CD4-positive, alpha-beta T cell (primary cell): ENCODE measurements around the gene TMEM117. TPM values are rescaled to one million over a fixed set of nuclear protein-coding genes. Genes with fewer than 3 reads are reported as not detected.

ENCODE experiments used
- ATAC-seq: fragments of 200-7000 bp; cut with Tn5 transposase; one replicate; pipeline ENCODE4 v1.10.0; 2022; ENCODE audit warnings: mild to moderate bottlenecking; ENCODE audit not compliant: poor library complexity
- CTCF ChIA-PET: fragments of 350-600 bp; sonication (Branson Sonifier 250); formaldehyde crosslinking; loops from one replicate; lab custom pipeline; 2021; ENCODE audit warnings: antibody characterized with exemption, inconsistent platforms; lab: Charles Lee
- POLR2A ChIA-PET: fragments of 350-600 bp; sonication (Branson Sonifier 250); formaldehyde crosslinking; loops from one replicate; lab custom pipeline; 2021; ENCODE audit warnings: antibody characterized with exemption, inconsistent platforms; lab: Charles Lee
- DNase-seq, 14 experiments: peaks; one replicate each; pipeline ENCODE4 v3.0.0-alpha.2; 2013 to 2020; ENCODE audit warnings: mixed read lengths in 2 of 14
- H3K27ac ChIP-seq, 2 donors: one replicate each; pipeline versions ENCODE4 v1.5.1 to v1.7.0; 2013; ENCODE audit warnings: low read length in 2 of 2, low read depth in 1 of 2, mild to moderate bottlenecking in 1 of 2
- H3K27me3 ChIP-seq, 2 experiments: 1 replicate in 1 of 2; 2 replicates in 1 of 2; pipeline versions ENCODE4 v1.6.1 to v1.7.0; 2013; ENCODE audit warnings: low read length in 2 of 2, control low read depth in 1 of 2, mild to moderate bottlenecking in 1 of 2, moderate library complexity in 1 of 2; ENCODE audit not compliant: insufficient read depth in 2 of 2, control insufficient read depth in 1 of 2
- H3K36me3 ChIP-seq: one replicate; pipeline ENCODE4 v1.6.1; 2013; ENCODE audit warnings: low read length, control low read depth; ENCODE audit not compliant: insufficient read depth
- H3K4me1 ChIP-seq: one replicate; pipeline ENCODE4 v1.6.1; 2013; ENCODE audit warnings: low read length, control low read depth; ENCODE audit not compliant: insufficient read depth
- H3K4me3 ChIP-seq: one replicate; pipeline ENCODE4 v1.5.1; 2013; ENCODE audit warnings: mild to moderate bottlenecking, low read length, moderate library complexity
- H3K9me3 ChIP-seq, 2 experiments: 1 replicate in 1 of 2; 2 replicates in 1 of 2; pipeline versions ENCODE4 v1.6.1 to v1.7.0; 2013; ENCODE audit warnings: low read length in 2 of 2, mild to moderate bottlenecking in 2 of 2, control low read depth in 1 of 2, moderate library complexity in 1 of 2; ENCODE audit not compliant: control insufficient read depth in 1 of 2, insufficient read depth in 1 of 2
- H3K27ac Mint-ChIP-seq: one replicate; pipeline ENCODE4 v1.8.0; 2020; ENCODE audit warnings: mixed read lengths
- H3K27me3 Mint-ChIP-seq: one replicate; pipeline ENCODE4 v1.8.0; 2021; ENCODE audit warnings: mixed read lengths
- H3K36me3 Mint-ChIP-seq: one replicate; pipeline ENCODE4 v1.8.0; 2021; ENCODE audit warnings: low read depth, mixed read lengths
- H3K4me1 Mint-ChIP-seq: one replicate; pipeline ENCODE4 v1.8.0; 2021; ENCODE audit warnings: low read depth, mixed read lengths
- H3K4me3 Mint-ChIP-seq: one replicate; pipeline ENCODE4 v1.8.0; 2020; ENCODE audit warnings: mild to moderate bottlenecking, mixed read lengths
- H3K9me3 Mint-ChIP-seq: one replicate; pipeline ENCODE4 v1.8.0; 2020; ENCODE audit warnings: mixed read lengths
- intact Hi-C, 2 experiments: fragments of 100-400 bp; cut with DNase I in 1 of 2; cut with micrococcal nuclease in 1 of 2; formaldehyde crosslinking; loops; one replicate each; pipeline versions ENCODE4 v1.15.1 to v1.9.0; 2023 to 2025; cut with DNase I, micrococcal nuclease
- total RNA-seq, 174 experiments: library from RNA in 2 of 174; stranded (reverse) in 2 of 174; gene quantifications; one replicate each; pipeline ENCODE4 v1.2.3 and lab custom pipeline; 2021 to 2026
- TF ChIP-seq, protein P1 (sequence below): fragments of 200-600 bp; IDR thresholded peaks from one replicate; pipeline ENCODE4 v1.8.0; 2022; ENCODE audit warnings: antibody characterized with exemption, mild to moderate bottlenecking

Gene TMEM117
- total RNA-seq, 2 experiments from 2014 or later: 3.4 to 4.4 TPM

DNA sequence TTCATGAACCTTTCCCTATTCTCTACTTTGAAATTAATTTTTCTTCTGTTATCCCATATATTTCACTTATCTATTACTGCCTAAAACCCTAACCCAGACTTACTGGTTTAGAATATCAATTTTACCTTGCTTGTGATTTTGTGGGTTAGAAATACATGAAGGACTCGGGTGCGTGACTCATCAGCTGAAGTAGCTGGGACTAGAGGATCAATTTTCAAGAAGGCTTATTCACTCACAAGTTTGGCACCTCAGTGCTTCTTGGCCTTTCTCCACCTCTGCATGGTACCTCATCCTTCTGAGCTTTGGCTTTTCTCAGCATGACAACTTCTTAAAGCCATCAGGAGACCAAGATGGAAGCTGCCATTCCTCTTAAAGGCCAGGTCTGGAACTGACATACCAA, 57.8 kb downstream of the TMEM117 start:
- H3K4me1 Mint-ChIP-seq: peaks cover 3% of the 10 kb centered on the region
- ATAC-seq: no peak
- H3K36me3 Mint-ChIP-seq: peaks cover 21% of the 10 kb centered on the region
- H3K9me3 ChIP-seq: no peaks in the 10 kb centered on the region
- DNase-seq: no peak
- TF ChIP-seq, protein P1, sequence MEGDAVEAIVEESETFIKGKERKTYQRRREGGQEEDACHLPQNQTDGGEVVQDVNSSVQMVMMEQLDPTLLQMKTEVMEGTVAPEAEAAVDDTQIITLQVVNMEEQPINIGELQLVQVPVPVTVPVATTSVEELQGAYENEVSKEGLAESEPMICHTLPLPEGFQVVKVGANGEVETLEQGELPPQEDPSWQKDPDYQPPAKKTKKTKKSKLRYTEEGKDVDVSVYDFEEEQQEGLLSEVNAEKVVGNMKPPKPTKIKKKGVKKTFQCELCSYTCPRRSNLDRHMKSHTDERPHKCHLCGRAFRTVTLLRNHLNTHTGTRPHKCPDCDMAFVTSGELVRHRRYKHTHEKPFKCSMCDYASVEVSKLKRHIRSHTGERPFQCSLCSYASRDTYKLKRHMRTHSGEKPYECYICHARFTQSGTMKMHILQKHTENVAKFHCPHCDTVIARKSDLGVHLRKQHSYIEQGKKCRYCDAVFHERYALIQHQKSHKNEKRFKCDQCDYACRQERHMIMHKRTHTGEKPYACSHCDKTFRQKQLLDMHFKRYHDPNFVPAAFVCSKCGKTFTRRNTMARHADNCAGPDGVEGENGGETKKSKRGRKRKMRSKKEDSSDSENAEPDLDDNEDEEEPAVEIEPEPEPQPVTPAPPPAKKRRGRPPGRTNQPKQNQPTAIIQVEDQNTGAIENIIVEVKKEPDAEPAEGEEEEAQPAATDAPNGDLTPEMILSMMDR: no peak
- H3K27ac ChIP-seq: no peak overlapping the region
- H3K4me3 ChIP-seq: no peak overlapping the region
- no peaks in the 10 kb centered on the region for H3K4me1 ChIP-seq
- no peaks in the 10 kb centered on the region for H3K36me3 ChIP-seq
- intact Hi-C loops: no loop called here
- H3K27me3 Mint-ChIP-seq: no peaks in the 10 kb centered on the region
- POLR2A ChIA-PET: no interaction called here
- no peaks in the 10 kb centered on the region for H3K27me3 ChIP-seq
- no peak overlapping the region for H3K4me3 Mint-ChIP-seq
- peaks cover 5% of the 10 kb centered on the region for H3K9me3 Mint-ChIP-seq
- CTCF ChIA-PET: no interaction called here
- H3K27ac Mint-ChIP-seq: no peak overlapping the region

DNA sequence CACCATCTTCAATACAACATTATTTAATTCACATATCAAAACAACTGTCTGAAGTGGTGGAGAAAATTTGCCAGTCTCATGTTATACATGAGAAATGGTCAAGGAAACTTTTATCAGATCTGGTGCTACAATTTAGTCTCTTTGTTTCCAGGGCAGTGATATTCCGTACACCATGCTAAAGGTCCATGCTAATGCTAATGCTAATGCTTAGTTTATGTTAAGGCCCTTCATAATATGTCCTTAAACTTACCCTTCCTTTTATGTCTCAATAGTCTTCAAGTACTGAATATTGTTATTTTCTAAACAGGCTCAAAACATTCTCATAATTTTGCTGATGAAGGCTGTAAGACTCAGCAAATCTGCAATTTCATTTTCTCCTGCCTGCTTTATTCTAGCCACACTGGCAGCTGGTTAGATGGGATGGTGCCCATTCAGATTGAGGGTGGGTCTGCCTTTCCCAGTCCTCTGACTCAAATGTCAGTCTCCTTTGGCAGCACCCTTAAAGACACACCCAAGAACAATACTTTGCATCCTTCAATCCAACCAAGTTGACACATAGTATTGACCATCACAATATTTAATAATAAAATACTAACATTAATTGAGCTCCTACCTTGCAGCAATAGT, 59.8 kb downstream of the TMEM117 start:
- DNase-seq (no peak), ATAC-seq (no peak)
- CTCF ChIA-PET: no interaction called here
- TF ChIP-seq, protein P1: no peak
- no peak overlapping the region for H3K27ac ChIP-seq
- no peaks in the 10 kb centered on the region for H3K4me1 ChIP-seq
- Mint-ChIP-seq H3K4me1 (peaks cover 5% of the 10 kb centered on the region), H3K27ac (no peak overlapping the region), H3K4me3 (no peak overlapping the region), H3K9me3 (peaks cover 5% of the 10 kb centered on the region), H3K36me3 (peaks cover 21% of the 10 kb centered on the region), H3K27me3 (no peaks in the 10 kb centered on the region)
- H3K27me3 ChIP-seq: no peaks in the 10 kb centered on the region
- no peaks in the 10 kb centered on the region for H3K9me3 ChIP-seq
- H3K4me3 ChIP-seq: no peak overlapping the region
- H3K36me3 ChIP-seq: no peaks in the 10 kb centered on the region
- intact Hi-C loops: no loop called here
- POLR2A ChIA-PET: no interaction called here

DNA sequence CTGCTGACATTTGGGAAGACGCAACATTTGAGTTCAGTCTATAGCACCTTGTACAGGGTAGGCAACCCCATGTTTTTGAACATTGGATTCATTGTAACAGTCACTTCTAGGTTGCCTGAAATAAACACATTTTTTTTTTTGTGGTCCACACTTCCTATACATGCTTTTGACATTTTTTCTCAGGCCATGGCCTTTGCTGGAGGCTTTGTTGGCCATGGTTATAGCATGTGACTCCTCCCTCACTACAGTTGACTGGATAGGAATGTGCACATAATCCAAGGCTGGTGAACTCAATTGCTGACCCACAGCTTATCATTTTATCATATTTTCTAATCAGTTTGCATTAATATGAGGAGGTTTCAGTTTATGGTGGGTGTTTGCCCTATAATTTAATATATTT, 60.6 kb downstream of the TMEM117 start:
- Mint-ChIP-seq H3K36me3 (peaks cover 21% of the 10 kb centered on the region), H3K27me3 (no peaks in the 10 kb centered on the region), H3K4me1 (peaks cover 5% of the 10 kb centered on the region), H3K4me3 (no peak overlapping the region), H3K9me3 (peaks cover 5% of the 10 kb centered on the region), H3K27ac (no peak overlapping the region)
- TF ChIP-seq, protein P1: no peak
- Histone ChIP-seq H3K36me3 (no peaks in the 10 kb centered on the region), H3K27ac (no peak overlapping the region), H3K4me1 (no peaks in the 10 kb centered on the region), H3K9me3 (no peaks in the 10 kb centered on the region), H3K27me3 (no peaks in the 10 kb centered on the region), H3K4me3 (no peak overlapping the region)
- DNase-seq (no peak), ATAC-seq (no peak)
- ChIA-PET POLR2A (no interaction called here), CTCF (no interaction called here)
- intact Hi-C loops: no loop called here
